ENCODE results near the gene THOC6.

The THOC6 gene

DNA sequence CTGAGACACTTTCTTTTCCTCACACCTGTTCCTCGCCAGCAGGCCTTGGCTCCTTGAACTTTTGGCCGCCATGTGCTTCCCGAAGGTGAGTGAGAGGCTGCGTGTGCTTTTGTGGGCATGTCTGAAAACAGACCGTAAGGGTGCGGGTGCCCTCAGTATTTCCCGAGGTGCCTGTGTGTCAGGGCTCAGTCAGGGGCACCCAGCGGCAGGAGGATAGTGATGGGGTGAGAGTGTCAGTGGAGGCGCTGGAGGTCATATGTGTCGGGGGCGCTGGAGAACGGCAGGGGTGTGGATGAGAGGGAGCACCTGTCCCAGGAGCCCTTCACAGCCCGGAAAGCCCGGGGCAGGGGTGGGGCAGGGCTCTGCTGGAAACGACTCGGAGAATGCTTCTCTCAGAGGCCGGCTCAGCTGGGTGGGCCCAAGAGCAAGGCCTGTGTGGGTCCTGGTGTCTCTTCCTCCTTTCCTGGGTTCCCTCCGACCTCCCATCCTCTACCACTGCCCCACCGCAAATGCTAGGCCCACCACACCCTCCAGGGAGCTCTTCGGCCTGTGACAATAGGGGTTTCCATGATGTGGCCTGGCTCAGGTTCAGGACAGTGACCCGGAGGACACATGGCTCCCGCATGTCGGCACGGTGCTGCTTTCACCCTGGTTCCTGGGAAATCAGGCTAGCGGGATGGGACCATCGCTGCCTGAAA is 42.1 kb downstream of the THOC6 start:
- H3K4me1 ChIP-seq (ENCODE audit: control insufficient read depth, insufficient read depth, low read length) = no peaks in the 10 kb centered on the region
- TF ChIP-seq TCF7L2 (IDR thresholded peaks at IDR 0.05; ENCODE audit: borderline replicate concordance, low read depth, low read length) = no peak
- TF ChIP-seq ZNF335 (tag by site-specific recombination; conservative IDR thresholded peaks at IDR 0.05) = peak; percentile 45; the same call in 1 of the 2 replicates
- peak; percentile 41; the same call in 1 of the 2 replicates for TF ChIP-seq ZBTB8A (tag by site-specific recombination; IDR thresholded peaks at IDR 0.05)
- no peaks in the 10 kb centered on the region for H3K9me3 ChIP-seq (ENCODE audit: control insufficient read depth, insufficient read depth, low read depth, low read length)
- POLR2A ChIA-PET = interaction anchor here (0.6 kb wide), 2 partner anchors 10 to 70 kb away, joined by 3 to 6 read pairs; no protein-coding TSS in a partner anchor
- H3K4me3 ChIP-seq (ENCODE audit: low read depth, low read length) = no peak overlapping the region
- H3K36me3 ChIP-seq (ENCODE audit: control insufficient read depth in 2 of 2, insufficient read depth in 1 of 2, low read length in 2 of 2) = no peaks in the 10 kb centered on the region
- H3K27ac ChIP-seq (ENCODE audit: extremely low read depth, low read depth, low read length) = no peak overlapping the region
- CTCF ChIA-PET = interaction anchor here (0.6 to 1.5 kb wide), 3 partner anchors 9 to 106 kb away, joined by 3 read pairs; no protein-coding TSS in a partner anchor

DNA sequence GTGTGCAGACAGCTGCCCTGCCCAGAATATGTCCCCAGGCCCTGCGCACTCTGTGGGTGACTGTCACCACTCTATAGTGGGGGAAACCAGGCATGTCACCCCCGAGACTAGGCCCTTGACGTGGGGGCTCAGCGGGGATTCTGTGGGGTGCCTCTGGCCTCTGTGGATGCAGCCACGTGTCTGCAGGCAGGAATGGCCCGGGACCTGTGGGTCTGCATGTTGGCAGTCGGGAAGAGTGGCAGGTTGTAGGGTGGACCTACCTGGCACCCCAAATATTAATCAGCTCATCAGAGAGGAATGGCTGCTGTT is 42.6 kb downstream of the THOC6 start:
- Histone ChIP-seq H3K4me1 (ENCODE audit: control insufficient read depth, insufficient read depth, low read length) (no peaks in the 10 kb centered on the region), H3K36me3 (ENCODE audit: control insufficient read depth in 2 of 2, insufficient read depth in 1 of 2, low read length in 2 of 2) (no peaks in the 10 kb centered on the region), H3K4me3 (ENCODE audit: low read depth, low read length) (no peak overlapping the region), H3K9me3 (ENCODE audit: control insufficient read depth, insufficient read depth, low read depth, low read length) (no peaks in the 10 kb centered on the region), H3K27ac (ENCODE audit: extremely low read depth, low read depth, low read length) (no peak overlapping the region)
- POLR2A ChIA-PET = no interaction called here
- TF ChIP-seq ZNF175 (tag by site-specific recombination; IDR thresholded peaks at IDR 0.05) = no peak
- TF ChIP-seq ZNF292 (tag by site-specific recombination; IDR thresholded peaks at IDR 0.05; ENCODE audit: borderline replicate concordance, low read depth) = no peak
- TF ChIP-seq IKZF3 (tag by site-specific recombination; IDR thresholded peaks at IDR 0.05) = no peak
- no peak for TF ChIP-seq ZFHX2 (tag by site-specific recombination; conservative IDR thresholded peaks at IDR 0.05)
- TF ChIP-seq ZNF629 (tag by site-specific recombination; IDR thresholded peaks at IDR 0.05) = no peak
- no peak for TF ChIP-seq SP3 (tag by site-specific recombination; IDR thresholded peaks at IDR 0.05)
- TF ChIP-seq ZNF621 (tag by site-specific recombination; IDR thresholded peaks at IDR 0.05) = no peak
- TF ChIP-seq, protein P1, sequence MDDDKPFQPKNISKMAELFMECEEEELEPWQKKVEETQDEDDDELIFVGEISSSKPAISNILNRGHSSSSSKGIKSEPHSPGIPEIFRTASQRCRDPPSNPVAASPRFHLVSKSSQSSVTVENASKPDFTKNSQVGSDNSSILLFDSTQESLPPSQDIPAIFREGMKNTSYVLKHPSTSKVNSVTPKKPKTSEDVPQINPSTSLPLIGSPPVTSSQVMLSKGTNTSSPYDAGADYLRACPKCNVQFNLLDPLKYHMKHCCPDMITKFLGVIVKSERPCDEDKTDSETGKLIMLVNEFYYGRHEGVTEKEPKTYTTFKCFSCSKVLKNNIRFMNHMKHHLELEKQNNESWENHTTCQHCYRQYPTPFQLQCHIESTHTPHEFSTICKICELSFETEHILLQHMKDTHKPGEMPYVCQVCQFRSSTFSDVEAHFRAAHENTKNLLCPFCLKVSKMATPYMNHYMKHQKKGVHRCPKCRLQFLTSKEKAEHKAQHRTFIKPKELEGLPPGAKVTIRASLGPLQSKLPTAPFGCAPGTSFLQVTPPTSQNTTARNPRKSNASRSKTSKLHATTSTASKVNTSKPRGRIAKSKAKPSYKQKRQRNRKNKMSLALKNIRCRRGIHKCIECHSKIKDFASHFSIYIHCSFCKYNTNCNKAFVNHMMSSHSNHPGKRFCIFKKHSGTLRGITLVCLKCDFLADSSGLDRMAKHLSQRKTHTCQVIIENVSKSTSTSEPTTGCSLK (tag by site-specific recombination; IDR thresholded peaks at IDR 0.05) = no peak
- TF ChIP-seq, protein P2, sequence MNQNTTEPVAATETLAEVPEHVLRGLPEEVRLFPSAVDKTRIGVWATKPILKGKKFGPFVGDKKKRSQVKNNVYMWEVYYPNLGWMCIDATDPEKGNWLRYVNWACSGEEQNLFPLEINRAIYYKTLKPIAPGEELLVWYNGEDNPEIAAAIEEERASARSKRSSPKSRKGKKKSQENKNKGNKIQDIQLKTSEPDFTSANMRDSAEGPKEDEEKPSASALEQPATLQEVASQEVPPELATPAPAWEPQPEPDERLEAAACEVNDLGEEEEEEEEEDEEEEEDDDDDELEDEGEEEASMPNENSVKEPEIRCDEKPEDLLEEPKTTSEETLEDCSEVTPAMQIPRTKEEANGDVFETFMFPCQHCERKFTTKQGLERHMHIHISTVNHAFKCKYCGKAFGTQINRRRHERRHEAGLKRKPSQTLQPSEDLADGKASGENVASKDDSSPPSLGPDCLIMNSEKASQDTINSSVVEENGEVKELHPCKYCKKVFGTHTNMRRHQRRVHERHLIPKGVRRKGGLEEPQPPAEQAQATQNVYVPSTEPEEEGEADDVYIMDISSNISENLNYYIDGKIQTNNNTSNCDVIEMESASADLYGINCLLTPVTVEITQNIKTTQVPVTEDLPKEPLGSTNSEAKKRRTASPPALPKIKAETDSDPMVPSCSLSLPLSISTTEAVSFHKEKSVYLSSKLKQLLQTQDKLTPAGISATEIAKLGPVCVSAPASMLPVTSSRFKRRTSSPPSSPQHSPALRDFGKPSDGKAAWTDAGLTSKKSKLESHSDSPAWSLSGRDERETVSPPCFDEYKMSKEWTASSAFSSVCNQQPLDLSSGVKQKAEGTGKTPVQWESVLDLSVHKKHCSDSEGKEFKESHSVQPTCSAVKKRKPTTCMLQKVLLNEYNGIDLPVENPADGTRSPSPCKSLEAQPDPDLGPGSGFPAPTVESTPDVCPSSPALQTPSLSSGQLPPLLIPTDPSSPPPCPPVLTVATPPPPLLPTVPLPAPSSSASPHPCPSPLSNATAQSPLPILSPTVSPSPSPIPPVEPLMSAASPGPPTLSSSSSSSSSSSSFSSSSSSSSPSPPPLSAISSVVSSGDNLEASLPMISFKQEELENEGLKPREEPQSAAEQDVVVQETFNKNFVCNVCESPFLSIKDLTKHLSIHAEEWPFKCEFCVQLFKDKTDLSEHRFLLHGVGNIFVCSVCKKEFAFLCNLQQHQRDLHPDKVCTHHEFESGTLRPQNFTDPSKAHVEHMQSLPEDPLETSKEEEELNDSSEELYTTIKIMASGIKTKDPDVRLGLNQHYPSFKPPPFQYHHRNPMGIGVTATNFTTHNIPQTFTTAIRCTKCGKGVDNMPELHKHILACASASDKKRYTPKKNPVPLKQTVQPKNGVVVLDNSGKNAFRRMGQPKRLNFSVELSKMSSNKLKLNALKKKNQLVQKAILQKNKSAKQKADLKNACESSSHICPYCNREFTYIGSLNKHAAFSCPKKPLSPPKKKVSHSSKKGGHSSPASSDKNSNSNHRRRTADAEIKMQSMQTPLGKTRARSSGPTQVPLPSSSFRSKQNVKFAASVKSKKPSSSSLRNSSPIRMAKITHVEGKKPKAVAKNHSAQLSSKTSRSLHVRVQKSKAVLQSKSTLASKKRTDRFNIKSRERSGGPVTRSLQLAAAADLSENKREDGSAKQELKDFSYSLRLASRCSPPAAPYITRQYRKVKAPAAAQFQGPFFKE (tag by site-specific recombination; IDR thresholded peaks at IDR 0.05; ENCODE audit: borderline replicate concordance) = no peak
- TF ChIP-seq SALL2 (tag by site-specific recombination; IDR thresholded peaks at IDR 0.05; ENCODE audit: borderline replicate concordance) = no peak
- no peak for TF ChIP-seq ZNF416 (tag by site-specific recombination; IDR thresholded peaks at IDR 0.05)
- no peak for TF ChIP-seq ZNF132 (tag by site-specific recombination; IDR thresholded peaks at IDR 0.05; ENCODE audit: borderline replicate concordance)
- no peak for TF ChIP-seq ZNF626 (tag by site-specific recombination; IDR thresholded peaks at IDR 0.05)
- TF ChIP-seq, protein P3, sequence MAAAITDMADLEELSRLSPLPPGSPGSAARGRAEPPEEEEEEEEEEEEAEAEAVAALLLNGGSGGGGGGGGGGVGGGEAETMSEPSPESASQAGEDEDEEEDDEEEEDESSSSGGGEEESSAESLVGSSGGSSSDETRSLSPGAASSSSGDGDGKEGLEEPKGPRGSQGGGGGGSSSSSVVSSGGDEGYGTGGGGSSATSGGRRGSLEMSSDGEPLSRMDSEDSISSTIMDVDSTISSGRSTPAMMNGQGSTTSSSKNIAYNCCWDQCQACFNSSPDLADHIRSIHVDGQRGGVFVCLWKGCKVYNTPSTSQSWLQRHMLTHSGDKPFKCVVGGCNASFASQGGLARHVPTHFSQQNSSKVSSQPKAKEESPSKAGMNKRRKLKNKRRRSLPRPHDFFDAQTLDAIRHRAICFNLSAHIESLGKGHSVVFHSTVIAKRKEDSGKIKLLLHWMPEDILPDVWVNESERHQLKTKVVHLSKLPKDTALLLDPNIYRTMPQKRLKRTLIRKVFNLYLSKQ (tag by site-specific recombination; IDR thresholded peaks at IDR 0.05; ENCODE audit: borderline replicate concordance) = no peak
- no peak for TF ChIP-seq ZNF701 (tag by site-specific recombination; IDR thresholded peaks at IDR 0.05)
- no peak for TF ChIP-seq ZBTB48 (tag by site-specific recombination; IDR thresholded peaks at IDR 0.05)
- CTCF ChIA-PET = interaction anchor here (0.6 to 1.5 kb wide), 3 partner anchors 9 to 63 kb away, joined by 3 read pairs; no protein-coding TSS in a partner anchor

All from HEK293 (cell line).